Panc1 (cell line): ENCODE data around the gene CRKL.

Experiments
- TF ChIP-seq, protein P1 (sequence below): fragments of 450-650 bp; IDR thresholded peaks from 2 replicates; pipeline ENCODE4 v1.5.1; 2017; ENCODE audit warnings: mild to moderate bottlenecking
- TF ChIP-seq, protein P2 (sequence below), 2 experiments: IDR thresholded peaks; 2 replicates each; pipeline ENCODE4 v1.6.1; 2011 to 2012; ENCODE audit warnings: low read depth in 2 of 2, control low read depth in 1 of 2, low read length in 1 of 2, mild to moderate bottlenecking in 1 of 2, moderate library complexity in 1 of 2; ENCODE audit not compliant: insufficient read depth in 1 of 2

DNA sequence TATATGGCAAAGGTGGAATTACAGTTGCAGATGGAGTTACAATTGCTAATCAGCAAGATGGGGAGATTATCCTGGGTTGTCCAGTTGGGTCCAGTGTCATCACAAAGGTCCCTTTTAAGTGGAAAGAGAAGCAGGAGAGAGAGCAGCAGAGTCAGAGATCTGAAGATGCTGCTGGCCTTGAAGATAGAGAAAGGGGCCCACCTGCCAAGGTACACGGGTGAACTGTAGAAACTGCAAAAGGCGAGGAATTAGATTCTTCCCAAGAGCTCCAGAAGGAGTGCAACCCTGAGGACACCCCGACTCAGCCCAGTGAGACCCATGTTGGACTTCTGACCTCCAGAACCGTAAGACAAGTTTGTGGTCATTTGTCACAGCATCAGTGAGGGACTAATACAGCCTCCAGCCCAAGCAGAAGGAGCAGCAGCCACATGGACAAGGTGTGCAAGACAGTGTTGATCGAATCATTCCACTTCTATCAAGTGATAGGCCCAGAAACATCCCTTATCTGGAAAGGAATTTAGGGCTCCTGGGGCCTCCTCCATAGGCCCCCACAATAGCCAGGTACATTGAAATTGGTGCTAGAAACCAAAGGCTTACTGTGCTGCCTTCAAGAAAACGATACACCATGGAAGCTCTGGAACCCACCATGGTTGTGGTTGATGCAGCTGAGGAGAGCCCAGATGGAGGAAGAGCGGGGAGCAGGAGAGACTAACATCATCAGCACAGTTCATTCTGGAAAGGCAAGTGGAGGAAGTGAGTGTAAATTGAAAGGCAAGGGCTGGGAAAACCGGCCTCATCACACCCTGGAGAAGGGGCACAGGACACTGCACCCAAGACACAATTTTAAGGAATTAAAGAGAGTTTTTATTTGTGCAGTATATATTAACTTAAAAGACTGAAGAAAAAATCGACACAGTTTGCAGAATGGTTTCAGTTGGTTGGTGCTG, 35.1 kb upstream of the CRKL start:
- TF ChIP-seq, protein P1, sequence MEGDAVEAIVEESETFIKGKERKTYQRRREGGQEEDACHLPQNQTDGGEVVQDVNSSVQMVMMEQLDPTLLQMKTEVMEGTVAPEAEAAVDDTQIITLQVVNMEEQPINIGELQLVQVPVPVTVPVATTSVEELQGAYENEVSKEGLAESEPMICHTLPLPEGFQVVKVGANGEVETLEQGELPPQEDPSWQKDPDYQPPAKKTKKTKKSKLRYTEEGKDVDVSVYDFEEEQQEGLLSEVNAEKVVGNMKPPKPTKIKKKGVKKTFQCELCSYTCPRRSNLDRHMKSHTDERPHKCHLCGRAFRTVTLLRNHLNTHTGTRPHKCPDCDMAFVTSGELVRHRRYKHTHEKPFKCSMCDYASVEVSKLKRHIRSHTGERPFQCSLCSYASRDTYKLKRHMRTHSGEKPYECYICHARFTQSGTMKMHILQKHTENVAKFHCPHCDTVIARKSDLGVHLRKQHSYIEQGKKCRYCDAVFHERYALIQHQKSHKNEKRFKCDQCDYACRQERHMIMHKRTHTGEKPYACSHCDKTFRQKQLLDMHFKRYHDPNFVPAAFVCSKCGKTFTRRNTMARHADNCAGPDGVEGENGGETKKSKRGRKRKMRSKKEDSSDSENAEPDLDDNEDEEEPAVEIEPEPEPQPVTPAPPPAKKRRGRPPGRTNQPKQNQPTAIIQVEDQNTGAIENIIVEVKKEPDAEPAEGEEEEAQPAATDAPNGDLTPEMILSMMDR, result no peak
- TF ChIP-seq, protein P2, sequence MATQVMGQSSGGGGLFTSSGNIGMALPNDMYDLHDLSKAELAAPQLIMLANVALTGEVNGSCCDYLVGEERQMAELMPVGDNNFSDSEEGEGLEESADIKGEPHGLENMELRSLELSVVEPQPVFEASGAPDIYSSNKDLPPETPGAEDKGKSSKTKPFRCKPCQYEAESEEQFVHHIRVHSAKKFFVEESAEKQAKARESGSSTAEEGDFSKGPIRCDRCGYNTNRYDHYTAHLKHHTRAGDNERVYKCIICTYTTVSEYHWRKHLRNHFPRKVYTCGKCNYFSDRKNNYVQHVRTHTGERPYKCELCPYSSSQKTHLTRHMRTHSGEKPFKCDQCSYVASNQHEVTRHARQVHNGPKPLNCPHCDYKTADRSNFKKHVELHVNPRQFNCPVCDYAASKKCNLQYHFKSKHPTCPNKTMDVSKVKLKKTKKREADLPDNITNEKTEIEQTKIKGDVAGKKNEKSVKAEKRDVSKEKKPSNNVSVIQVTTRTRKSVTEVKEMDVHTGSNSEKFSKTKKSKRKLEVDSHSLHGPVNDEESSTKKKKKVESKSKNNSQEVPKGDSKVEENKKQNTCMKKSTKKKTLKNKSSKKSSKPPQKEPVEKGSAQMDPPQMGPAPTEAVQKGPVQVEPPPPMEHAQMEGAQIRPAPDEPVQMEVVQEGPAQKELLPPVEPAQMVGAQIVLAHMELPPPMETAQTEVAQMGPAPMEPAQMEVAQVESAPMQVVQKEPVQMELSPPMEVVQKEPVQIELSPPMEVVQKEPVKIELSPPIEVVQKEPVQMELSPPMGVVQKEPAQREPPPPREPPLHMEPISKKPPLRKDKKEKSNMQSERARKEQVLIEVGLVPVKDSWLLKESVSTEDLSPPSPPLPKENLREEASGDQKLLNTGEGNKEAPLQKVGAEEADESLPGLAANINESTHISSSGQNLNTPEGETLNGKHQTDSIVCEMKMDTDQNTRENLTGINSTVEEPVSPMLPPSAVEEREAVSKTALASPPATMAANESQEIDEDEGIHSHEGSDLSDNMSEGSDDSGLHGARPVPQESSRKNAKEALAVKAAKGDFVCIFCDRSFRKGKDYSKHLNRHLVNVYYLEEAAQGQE (IDR thresholded peaks at IDR 0.05; ENCODE audit: insufficient read depth in 1 of 2, low read depth in 2 of 2, low read length in 1 of 2), result no peak
